ENCODE measurements around the gene LAMC2.
"Not testable (repeated sequence)": the region's sequence is repeated elsewhere in the genome, so short reads cannot be mapped to it uniquely, and the experiment has no call there.

LAMC2 gene

GRCh38 chr1:183235503-183235902 is 49.4 kb downstream of the LAMC2 start:
- peak overlapping the region; percentile 74 for H3K4me3 ChIP-seq (ENCODE audit: low read depth, low read length)
- peak overlapping the region; percentile 98 for H3K27ac ChIP-seq (ENCODE audit: low read depth, low read length)
- no peak overlapping the region for H2AFZ ChIP-seq (ENCODE audit: low read length, unreplicated experiment)

DNA sequence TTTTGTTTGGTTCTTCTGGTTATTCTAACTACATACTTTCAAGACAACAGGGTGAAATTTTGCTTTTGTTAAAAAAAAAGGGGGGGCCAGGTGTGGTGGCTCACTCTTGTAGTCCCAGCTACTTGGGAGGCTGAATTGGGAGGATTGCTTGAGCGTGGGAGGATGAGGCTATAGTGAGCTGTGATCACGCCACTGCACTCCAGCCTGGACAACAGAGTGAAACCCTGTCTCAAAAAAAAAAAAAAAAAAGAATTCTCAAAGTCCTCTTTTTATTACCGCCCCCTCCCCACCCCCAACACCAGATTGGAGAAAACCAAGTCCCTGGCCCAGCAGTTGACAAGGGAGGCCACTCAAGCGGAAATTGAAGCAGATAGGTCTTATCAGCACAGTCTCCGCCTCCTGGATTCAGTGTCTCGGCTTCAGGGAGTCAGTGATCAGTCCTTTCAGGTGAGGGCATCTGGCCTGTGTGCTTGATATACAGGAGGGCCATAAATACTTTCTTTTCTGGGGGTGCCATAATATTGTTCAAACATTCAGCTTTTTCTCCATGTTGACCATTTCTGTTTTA is 50.2 kb downstream of the LAMC2 start:
- Histone ChIP-seq H3K36me3 (ENCODE audit: insufficient read depth, low read length) (0 out of 2 replicates have a peak, but pooled peaks cover 11% of the 10 kb centered on the region), H3K27ac (ENCODE audit: low read depth, low read length) (peak overlapping the region; percentile 98)

More at GRCh38 chr1:183235503-183235902, 49.4 kb downstream of the LAMC2 start:
- H3K4me1 ChIP-seq (ENCODE audit: control insufficient read depth, insufficient read depth, low read length, unreplicated experiment): peaks cover 47% of the 10 kb centered on the region
- no peaks in the 10 kb centered on the region for H3K27me3 ChIP-seq (ENCODE audit: insufficient read depth, low read length)
- 0 out of 2 replicates have a peak, but pooled peaks cover 11% of the 10 kb centered on the region for H3K36me3 ChIP-seq (ENCODE audit: insufficient read depth, low read length)
- H3K79me2 ChIP-seq (ENCODE audit: control insufficient read depth, insufficient read depth, low read length, unreplicated experiment): no peaks in the 10 kb centered on the region

DNA sequence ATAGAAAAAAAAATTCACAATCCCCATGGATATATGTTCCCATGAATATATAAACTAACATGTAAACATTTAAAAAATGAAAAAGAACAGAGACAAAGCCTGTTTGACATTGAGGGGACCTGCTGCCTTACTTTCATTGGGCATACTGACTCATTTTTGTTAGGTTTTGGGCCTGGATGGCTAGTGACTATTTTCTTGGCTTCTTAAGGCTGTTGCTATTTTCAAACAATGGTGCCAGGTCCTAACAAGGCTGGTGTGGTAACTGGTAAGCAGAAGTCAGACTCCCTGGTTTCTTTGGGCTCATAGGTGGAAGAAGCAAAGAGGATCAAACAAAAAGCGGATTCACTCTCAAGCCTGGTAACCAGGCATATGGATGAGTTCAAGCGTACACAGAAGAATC is 51.0 kb downstream of the LAMC2 start:
- Histone ChIP-seq H3K27me3 (ENCODE audit: insufficient read depth, low read length) (no peaks in the 10 kb centered on the region), H2AFZ (ENCODE audit: low read length, unreplicated experiment) (no peak overlapping the region), H3K4me1 (ENCODE audit: control insufficient read depth, insufficient read depth, low read length, unreplicated experiment) (peaks cover 58% of the 10 kb centered on the region), H3K36me3 (ENCODE audit: insufficient read depth, low read length) (0 out of 2 replicates have a peak, but pooled peaks cover 11% of the 10 kb centered on the region), H3K27ac (ENCODE audit: low read depth, low read length) (peak overlapping the region; percentile 98), H3K79me2 (ENCODE audit: control insufficient read depth, insufficient read depth, low read length, unreplicated experiment) (no peaks in the 10 kb centered on the region), H3K4me3 (ENCODE audit: low read depth, low read length) (no peak overlapping the region)

More for the DNA sequence above, 50.2 kb downstream of the LAMC2 start:
- no peaks in the 10 kb centered on the region for H3K79me2 ChIP-seq (ENCODE audit: control insufficient read depth, insufficient read depth, low read length, unreplicated experiment)
- H3K4me3 ChIP-seq (ENCODE audit: low read depth, low read length): no peak overlapping the region
- peaks cover 50% of the 10 kb centered on the region for H3K4me1 ChIP-seq (ENCODE audit: control insufficient read depth, insufficient read depth, low read length, unreplicated experiment)
- no peak overlapping the region for H2AFZ ChIP-seq (ENCODE audit: low read length, unreplicated experiment)
- no peaks in the 10 kb centered on the region for H3K27me3 ChIP-seq (ENCODE audit: insufficient read depth, low read length)

DNA sequence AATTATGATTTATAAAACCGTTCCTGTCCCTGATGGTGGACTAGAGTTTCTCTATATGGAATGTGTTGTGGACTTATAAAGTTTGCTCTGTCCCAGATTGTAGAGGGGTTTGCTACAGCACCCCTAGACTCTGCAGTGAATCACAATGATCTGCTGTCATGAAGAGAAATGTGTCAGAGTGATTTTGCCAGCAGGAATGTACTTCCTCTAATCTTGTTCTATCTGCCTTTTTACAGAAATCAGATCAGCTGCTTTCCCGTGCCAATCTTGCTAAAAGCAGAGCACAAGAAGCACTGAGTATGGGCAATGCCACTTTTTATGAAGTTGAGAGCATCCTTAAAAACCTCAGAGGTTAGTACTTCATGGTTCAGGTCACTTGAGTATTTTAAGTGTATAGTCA is 52.0 kb downstream of the LAMC2 start:
- Histone ChIP-seq H2AFZ (ENCODE audit: low read length, unreplicated experiment) (no peak overlapping the region), H3K36me3 (ENCODE audit: insufficient read depth, low read length) (0 out of 2 replicates have a peak, but pooled peaks cover 11% of the 10 kb centered on the region), H3K27ac (ENCODE audit: low read depth, low read length) (peak overlapping the region; percentile 98), H3K27me3 (ENCODE audit: insufficient read depth, low read length) (no peaks in the 10 kb centered on the region), H3K79me2 (ENCODE audit: control insufficient read depth, insufficient read depth, low read length, unreplicated experiment) (no peaks in the 10 kb centered on the region), H3K4me3 (ENCODE audit: low read depth, low read length) (no peak overlapping the region), H3K4me1 (ENCODE audit: control insufficient read depth, insufficient read depth, low read length, unreplicated experiment) (peaks cover 63% of the 10 kb centered on the region)

DNA sequence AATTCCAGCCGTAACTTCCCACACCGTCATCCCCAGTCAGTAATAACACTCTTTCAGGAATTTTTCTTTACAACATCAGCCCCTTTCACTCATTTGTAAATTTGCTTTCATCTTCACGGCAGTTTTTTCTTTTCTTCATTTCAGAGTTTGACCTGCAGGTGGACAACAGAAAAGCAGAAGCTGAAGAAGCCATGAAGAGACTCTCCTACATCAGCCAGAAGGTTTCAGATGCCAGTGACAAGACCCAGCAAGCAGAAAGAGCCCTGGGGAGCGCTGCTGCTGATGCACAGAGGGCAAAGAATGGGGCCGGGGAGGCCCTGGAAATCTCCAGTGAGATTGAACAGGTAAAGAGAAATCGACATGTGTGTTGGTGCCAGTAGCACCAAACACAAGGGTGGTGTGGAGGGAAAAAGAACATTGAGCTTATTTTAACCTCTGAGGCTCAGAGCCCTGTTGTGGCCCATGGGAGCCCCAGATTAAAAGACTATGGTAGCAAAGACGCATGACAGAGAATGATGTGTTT is 53.2 kb downstream of the LAMC2 start:
- Histone ChIP-seq H3K27ac (ENCODE audit: low read depth, low read length) (no peak overlapping the region), H3K36me3 (ENCODE audit: insufficient read depth, low read length) (0 out of 2 replicates have a peak, but pooled peaks cover 11% of the 10 kb centered on the region), H3K4me3 (ENCODE audit: low read depth, low read length) (no peak overlapping the region), H3K4me1 (ENCODE audit: control insufficient read depth, insufficient read depth, low read length, unreplicated experiment) (peaks cover 67% of the 10 kb centered on the region), H3K27me3 (ENCODE audit: insufficient read depth, low read length) (no peaks in the 10 kb centered on the region), H3K79me2 (ENCODE audit: control insufficient read depth, insufficient read depth, low read length, unreplicated experiment) (no peaks in the 10 kb centered on the region), H2AFZ (ENCODE audit: low read length, unreplicated experiment) (no peak overlapping the region)

GRCh38 chr1:183239793-183240525 is 53.9 kb downstream of the LAMC2 start:
- Histone ChIP-seq H2AFZ (ENCODE audit: low read length, unreplicated experiment) (no peak overlapping the region), H3K27ac (ENCODE audit: low read depth, low read length) (no peak overlapping the region)

DNA sequence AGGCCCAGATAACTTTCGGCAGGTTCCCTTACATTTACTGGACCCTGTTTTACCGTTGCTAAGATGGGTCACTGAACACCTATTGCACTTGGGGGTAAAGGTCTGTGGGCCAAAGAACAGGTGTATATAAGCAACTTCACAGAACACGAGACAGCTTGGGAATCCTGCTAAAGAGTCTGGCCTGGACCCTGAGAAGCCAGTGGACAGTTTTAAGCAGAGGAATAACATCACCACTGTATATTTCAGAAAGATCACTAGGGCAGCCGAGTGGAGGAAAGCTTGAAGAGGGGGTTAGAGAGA is 54.4 kb downstream of the LAMC2 start:
- no peaks in the 10 kb centered on the region for H3K79me2 ChIP-seq (ENCODE audit: control insufficient read depth, insufficient read depth, low read length, unreplicated experiment)
- no peak overlapping the region for H3K27ac ChIP-seq (ENCODE audit: low read depth, low read length)
- peaks cover 70% of the 10 kb centered on the region for H3K4me1 ChIP-seq (ENCODE audit: control insufficient read depth, insufficient read depth, low read length, unreplicated experiment)

More at GRCh38 chr1:183239793-183240525, 53.9 kb downstream of the LAMC2 start:
- no peak overlapping the region for H3K4me3 ChIP-seq (ENCODE audit: low read depth, low read length)
- H3K79me2 ChIP-seq (ENCODE audit: control insufficient read depth, insufficient read depth, low read length, unreplicated experiment): no peaks in the 10 kb centered on the region
- H3K4me1 ChIP-seq (ENCODE audit: control insufficient read depth, insufficient read depth, low read length, unreplicated experiment): peaks cover 70% of the 10 kb centered on the region
- 0 out of 2 replicates have a peak, but pooled peaks cover 11% of the 10 kb centered on the region for H3K36me3 ChIP-seq (ENCODE audit: insufficient read depth, low read length)
- H3K27me3 ChIP-seq (ENCODE audit: insufficient read depth, low read length): no peaks in the 10 kb centered on the region

DNA sequence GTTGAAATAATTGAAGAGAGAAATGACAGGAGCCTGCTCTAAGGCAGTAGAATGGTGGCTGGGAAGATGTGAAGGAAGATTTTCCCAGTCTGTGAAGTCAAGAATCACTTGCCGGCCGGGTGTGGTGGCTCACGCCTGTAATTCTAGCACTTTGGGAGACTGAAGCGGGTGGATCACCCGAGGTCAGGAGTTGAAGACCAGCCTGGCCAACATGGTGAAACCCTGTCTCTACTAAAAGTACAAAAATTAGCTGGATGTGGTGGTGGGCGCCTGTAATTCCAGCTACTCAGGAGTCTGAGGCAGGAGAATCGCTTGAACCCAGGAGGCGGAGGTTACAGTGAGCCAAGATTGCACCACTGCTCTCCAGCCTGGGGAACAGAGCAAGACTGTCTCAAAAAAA is 54.8 kb downstream of the LAMC2 start:
- Histone ChIP-seq H3K36me3 (ENCODE audit: insufficient read depth, low read length) (0 out of 2 replicates have a peak, but pooled peaks cover 11% of the 10 kb centered on the region), H3K27ac (ENCODE audit: low read depth, low read length) (peak overlapping the region; percentile 66; the same call in 1 of the 2 replicates), H3K4me1 (ENCODE audit: control insufficient read depth, insufficient read depth, low read length, unreplicated experiment) (peaks cover 66% of the 10 kb centered on the region)
- not testable (repeated sequence) for H3K4me3 ChIP-seq (ENCODE audit: low read depth, low read length); H2AFZ ChIP-seq (ENCODE audit: low read length, unreplicated experiment); H3K79me2 ChIP-seq (ENCODE audit: control insufficient read depth, insufficient read depth, low read length, unreplicated experiment); H3K27me3 ChIP-seq (ENCODE audit: insufficient read depth, low read length)

More for the DNA sequence above, 54.4 kb downstream of the LAMC2 start:
- Histone ChIP-seq H3K27me3 (ENCODE audit: insufficient read depth, low read length) (no peaks in the 10 kb centered on the region), H3K4me3 (ENCODE audit: low read depth, low read length) (no peak overlapping the region), H3K36me3 (ENCODE audit: insufficient read depth, low read length) (0 out of 2 replicates have a peak, but pooled peaks cover 11% of the 10 kb centered on the region), H2AFZ (ENCODE audit: low read length, unreplicated experiment) (no peak overlapping the region)

GRCh38 chr1:183241471-183241870 is 55.4 kb downstream of the LAMC2 start:
- Histone ChIP-seq H3K79me2 (ENCODE audit: control insufficient read depth, insufficient read depth, low read length, unreplicated experiment) (no peaks in the 10 kb centered on the region), H3K27ac (ENCODE audit: low read depth, low read length) (peak overlapping the region; percentile 66)

GRCh38 chr1:183242556-183242955 is 56.5 kb downstream of the LAMC2 start:
- Histone ChIP-seq H3K36me3 (ENCODE audit: insufficient read depth, low read length) (0 out of 2 replicates have a peak, but pooled peaks cover 11% of the 10 kb centered on the region), H3K27me3 (ENCODE audit: insufficient read depth, low read length) (no peaks in the 10 kb centered on the region), H3K4me1 (ENCODE audit: control insufficient read depth, insufficient read depth, low read length, unreplicated experiment) (peaks cover 56% of the 10 kb centered on the region), H2AFZ (ENCODE audit: low read length, unreplicated experiment) (no peak overlapping the region), H3K4me3 (ENCODE audit: low read depth, low read length) (no peak overlapping the region), H3K79me2 (ENCODE audit: control insufficient read depth, insufficient read depth, low read length, unreplicated experiment) (no peaks in the 10 kb centered on the region), H3K27ac (ENCODE audit: low read depth, low read length) (peak overlapping the region; percentile 66)

More at GRCh38 chr1:183241471-183241870, 55.4 kb downstream of the LAMC2 start:
- Histone ChIP-seq H3K27me3 (ENCODE audit: insufficient read depth, low read length) (no peaks in the 10 kb centered on the region), H3K4me1 (ENCODE audit: control insufficient read depth, insufficient read depth, low read length, unreplicated experiment) (peaks cover 63% of the 10 kb centered on the region), H2AFZ (ENCODE audit: low read length, unreplicated experiment) (peak overlapping the region; percentile 54), H3K4me3 (ENCODE audit: low read depth, low read length) (no peak overlapping the region; the same call in 1 of the 2 replicates), H3K36me3 (ENCODE audit: insufficient read depth, low read length) (0 out of 2 replicates have a peak, but pooled peaks cover 11% of the 10 kb centered on the region)
